PFSK-1 (cell line): ENCODE measurements around the gene SLC34A1.

Source experiments
- FOXP2 ChIP-seq: optimal IDR thresholded peaks from 2 replicates; pipeline ENCODE3; 2011; ENCODE audit warnings: borderline replicate concordance, control low read depth, inconsistent platforms; ENCODE audit not compliant: insufficient read depth; ENCODE audit errors: extremely low read length, extremely low read depth
- TAF1 ChIP-seq: IDR thresholded peaks from 2 replicates; pipeline ENCODE4 v1.6.1; 2012; ENCODE audit warnings: low read length, control low read depth, borderline replicate concordance; ENCODE audit not compliant: insufficient read depth
- TF ChIP-seq, protein P1 (sequence below), 2 experiments: IDR thresholded peaks; 2 replicates each; pipeline versions ENCODE4 v1.6.1 to v1.8.0; 2011 to 2012; ENCODE audit warnings: low read depth in 2 of 2, low read length in 2 of 2, control low read depth in 1 of 2, inconsistent platforms in 1 of 2, mild to moderate bottlenecking in 1 of 2, moderate library complexity in 1 of 2; ENCODE audit not compliant: insufficient read depth in 1 of 2

DNA sequence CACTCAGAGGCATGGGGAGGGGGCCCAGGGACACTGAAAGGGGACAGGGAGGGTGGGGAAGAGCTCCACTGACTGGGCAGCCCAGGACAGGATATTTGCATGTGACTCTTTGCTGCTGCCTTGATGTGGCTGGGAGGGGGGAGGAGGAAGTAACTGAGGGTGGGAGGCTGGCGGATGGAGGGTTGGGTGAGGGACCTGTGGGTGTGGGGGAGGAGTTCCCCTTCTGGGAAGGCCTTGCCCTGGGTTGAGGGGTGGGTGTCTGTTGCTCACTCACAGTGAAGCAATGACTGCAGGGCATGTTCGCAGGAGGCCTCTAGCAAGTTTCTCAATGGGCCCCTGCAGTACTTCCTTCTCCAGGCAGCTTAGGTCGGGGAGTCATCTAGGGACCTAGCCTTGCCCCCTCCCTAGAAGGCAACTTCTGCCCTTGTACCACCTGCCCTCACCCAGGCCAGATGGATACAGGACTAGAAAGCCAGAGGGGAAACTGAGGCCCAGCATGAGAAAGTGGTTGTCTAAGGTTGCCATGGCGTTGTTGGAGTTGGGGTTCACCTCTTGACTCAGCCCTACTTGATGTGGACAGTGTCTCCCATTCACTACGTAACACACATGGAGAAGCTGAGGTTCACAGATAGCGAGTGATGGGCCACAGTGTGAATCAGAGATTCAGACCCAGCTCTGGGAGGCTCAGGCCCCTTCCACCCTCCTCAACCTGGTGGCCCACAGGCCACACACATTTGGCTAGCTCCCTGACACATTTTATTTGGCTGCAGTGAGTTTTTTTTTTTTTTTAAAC lies 45.2 kb downstream of the SLC34A1 start:
- TF ChIP-seq TAF1 (no peak), FOXP2 (no peak)
- TF ChIP-seq, protein P1, sequence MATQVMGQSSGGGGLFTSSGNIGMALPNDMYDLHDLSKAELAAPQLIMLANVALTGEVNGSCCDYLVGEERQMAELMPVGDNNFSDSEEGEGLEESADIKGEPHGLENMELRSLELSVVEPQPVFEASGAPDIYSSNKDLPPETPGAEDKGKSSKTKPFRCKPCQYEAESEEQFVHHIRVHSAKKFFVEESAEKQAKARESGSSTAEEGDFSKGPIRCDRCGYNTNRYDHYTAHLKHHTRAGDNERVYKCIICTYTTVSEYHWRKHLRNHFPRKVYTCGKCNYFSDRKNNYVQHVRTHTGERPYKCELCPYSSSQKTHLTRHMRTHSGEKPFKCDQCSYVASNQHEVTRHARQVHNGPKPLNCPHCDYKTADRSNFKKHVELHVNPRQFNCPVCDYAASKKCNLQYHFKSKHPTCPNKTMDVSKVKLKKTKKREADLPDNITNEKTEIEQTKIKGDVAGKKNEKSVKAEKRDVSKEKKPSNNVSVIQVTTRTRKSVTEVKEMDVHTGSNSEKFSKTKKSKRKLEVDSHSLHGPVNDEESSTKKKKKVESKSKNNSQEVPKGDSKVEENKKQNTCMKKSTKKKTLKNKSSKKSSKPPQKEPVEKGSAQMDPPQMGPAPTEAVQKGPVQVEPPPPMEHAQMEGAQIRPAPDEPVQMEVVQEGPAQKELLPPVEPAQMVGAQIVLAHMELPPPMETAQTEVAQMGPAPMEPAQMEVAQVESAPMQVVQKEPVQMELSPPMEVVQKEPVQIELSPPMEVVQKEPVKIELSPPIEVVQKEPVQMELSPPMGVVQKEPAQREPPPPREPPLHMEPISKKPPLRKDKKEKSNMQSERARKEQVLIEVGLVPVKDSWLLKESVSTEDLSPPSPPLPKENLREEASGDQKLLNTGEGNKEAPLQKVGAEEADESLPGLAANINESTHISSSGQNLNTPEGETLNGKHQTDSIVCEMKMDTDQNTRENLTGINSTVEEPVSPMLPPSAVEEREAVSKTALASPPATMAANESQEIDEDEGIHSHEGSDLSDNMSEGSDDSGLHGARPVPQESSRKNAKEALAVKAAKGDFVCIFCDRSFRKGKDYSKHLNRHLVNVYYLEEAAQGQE (IDR thresholded peaks at IDR 0.05; ENCODE audit: insufficient read depth in 1 of 2, low read depth in 2 of 2, low read length in 2 of 2): no peak
